H1 (cell line): ENCODE data around the gene ACVR2A. TPM values are rescaled to one million over a fixed set of nuclear protein-coding genes. Genes with fewer than 3 reads are reported as not detected.

Experiments used
- CTCF ChIA-PET: fragments of 300-600 bp; sonication (Branson Sonifier 250); formaldehyde crosslinking; loops from one replicate; lab custom pipeline; 2021; ENCODE audit not compliant: partially characterized antibody; lab: Charles Lee
- POLR2A ChIA-PET: fragments of 300-600 bp; sonication (Branson Sonifier 250); formaldehyde crosslinking; loops from one replicate; lab custom pipeline; 2021; ENCODE audit warnings: inconsistent platforms; ENCODE audit not compliant: partially characterized antibody; lab: Charles Lee
- DNase-seq, 2 experiments: peaks; one replicate each; pipeline versions ENCODE4 v3.0.0 to v3.0.0-alpha.2; 2010 to 2022; ENCODE audit warnings: low spot score in 2 of 2, low read depth in 1 of 2, mixed read lengths in 1 of 2
- FAIRE-seq: peaks from 2 replicates; lab custom pipeline; 2011; peaks lifted over from hg19 to GRCh38; lab: Jason Lieb, UNC
- H2AFZ ChIP-seq: 2 replicates; pipeline ENCODE4 v1.8.1; 2012; ENCODE audit warnings: low read length, inconsistent platforms
- H2AK5ac ChIP-seq: 2 replicates; pipeline ENCODE4 v1.6.1; 2013; ENCODE audit warnings: low read depth, low read length
- H2BK120ac ChIP-seq: replicated peaks from 2 replicates; pipeline ENCODE3; 2013; ENCODE audit warnings: low read depth, low read length, inconsistent platforms
- H2BK12ac ChIP-seq: 2 replicates; pipeline ENCODE4 v1.6.1; 2013; ENCODE audit warnings: low read depth, low read length
- H2BK15ac ChIP-seq: 2 replicates; pipeline ENCODE4 v1.6.1; 2013; ENCODE audit warnings: low read length
- H2BK20ac ChIP-seq: 2 replicates; pipeline ENCODE4 v1.6.1; 2013; ENCODE audit warnings: low read length
- H2BK5ac ChIP-seq: 2 replicates; pipeline ENCODE4 v1.6.1; 2013; ENCODE audit warnings: low read depth, low read length
- H3K14ac ChIP-seq: 2 replicates; pipeline ENCODE4 v1.6.1; 2013; ENCODE audit warnings: inconsistent platforms; ENCODE audit not compliant: insufficient read length
- H3K18ac ChIP-seq: 2 replicates; pipeline ENCODE4 v1.6.1; 2013; ENCODE audit warnings: low read length; ENCODE audit errors: extremely low read depth
- H3K23ac ChIP-seq: 2 replicates; pipeline ENCODE4 v1.6.1; 2013; ENCODE audit warnings: inconsistent platforms; ENCODE audit not compliant: insufficient read length
- H3K23me2 ChIP-seq: 2 replicates; pipeline ENCODE4 v1.6.1; 2013; ENCODE audit warnings: low read depth, low read length
- H3K27ac ChIP-seq: 2 replicates; pipeline ENCODE4 v1.6.1; 2011; ENCODE audit warnings: low read depth, low read length, inconsistent platforms
- H3K27me3 ChIP-seq, 4 experiments: replicated peaks in 1 of 4; 1 replicate in 1 of 4; 2 replicates in 3 of 4; pipeline versions ENCODE4 v1.6.1 to v1.8.1; 2011 to 2013; ENCODE audit warnings: low read length in 3 of 4, mild to moderate bottlenecking in 3 of 4, inconsistent platforms in 2 of 4, mixed read lengths in 2 of 4, moderate library complexity in 1 of 4; ENCODE audit not compliant: control insufficient read depth in 3 of 4, insufficient read depth in 3 of 4; ENCODE audit errors: extremely low read depth in 1 of 4
- H3K36me3 ChIP-seq, 4 experiments: 2 replicates each; pipeline versions ENCODE4 v1.6.1 to v1.8.1; 2011 to 2013; ENCODE audit warnings: mild to moderate bottlenecking in 4 of 4, low read length in 3 of 4, moderate library complexity in 2 of 4, control low read depth in 1 of 4, inconsistent platforms in 1 of 4; ENCODE audit not compliant: insufficient read depth in 4 of 4, control insufficient read depth in 2 of 4
- H3K4ac ChIP-seq: replicated peaks from 2 replicates; pipeline ENCODE3; 2013; ENCODE audit warnings: low read length, low read depth, mixed read lengths, inconsistent platforms; ENCODE audit not compliant: insufficient read length
- H3K4me1 ChIP-seq, 4 experiments: replicated peaks in 1 of 4; 1 replicate in 1 of 4; 2 replicates in 3 of 4; pipeline versions ENCODE4 v1.6.1 to v1.8.1; 2011 to 2013; ENCODE audit warnings: low read length in 3 of 4, inconsistent platforms in 2 of 4, mixed read lengths in 1 of 4; ENCODE audit not compliant: insufficient read depth in 4 of 4, control insufficient read depth in 3 of 4
- H3K4me2 ChIP-seq, 2 experiments: 2 replicates each; pipeline versions ENCODE4 v1.6.1 to v1.8.1; 2011 to 2013; ENCODE audit warnings: low read depth in 2 of 2, low read length in 2 of 2, control low read depth in 1 of 2, inconsistent platforms in 1 of 2, mild to moderate bottlenecking in 1 of 2; ENCODE audit not compliant: insufficient read depth in 1 of 2
- H3K4me3 ChIP-seq, 4 experiments: fragments of 200-600, 300-600 bp in 1 of 4; sonication (generic), shearing (Covaris generic), sonication (Bioruptor Twin) in 1 of 4; 2 replicates each; pipeline versions ENCODE4 v1.5.1 to v1.8.1; 2011 to 2016; ENCODE audit warnings: low read length in 4 of 4, low read depth in 3 of 4, control low read depth in 2 of 4, inconsistent platforms in 2 of 4, mild to moderate bottlenecking in 2 of 4, mixed read lengths in 1 of 4, moderate library complexity in 1 of 4; ENCODE audit not compliant: insufficient read depth in 2 of 4; ENCODE audit errors: extremely low read depth in 1 of 4
- H3K56ac ChIP-seq: replicated peaks from 2 replicates; pipeline ENCODE3; 2013; ENCODE audit warnings: low read depth, mild to moderate bottlenecking, mixed read lengths, low read length, inconsistent platforms; ENCODE audit not compliant: insufficient read length
- H3K79me1 ChIP-seq: 2 replicates; pipeline ENCODE4 v1.6.1; 2013; ENCODE audit warnings: low read depth, low read length, control low read depth
- H3K79me2 ChIP-seq, 2 experiments: 2 replicates each; pipeline versions ENCODE4 v1.6.1 to v1.8.1; 2012 to 2013; ENCODE audit warnings: low read length in 2 of 2, mild to moderate bottlenecking in 2 of 2, inconsistent platforms in 1 of 2; ENCODE audit not compliant: insufficient read depth in 2 of 2, control insufficient read depth in 1 of 2
- H3K9ac ChIP-seq, 4 experiments: replicated peaks in 1 of 4; 1 replicate in 1 of 4; 2 replicates in 3 of 4; pipeline versions ENCODE4 v1.6.1 to v1.8.1; 2011 to 2013; ENCODE audit warnings: low read depth in 3 of 4, low read length in 3 of 4, control low read depth in 2 of 4, mild to moderate bottlenecking in 2 of 4, moderate library complexity in 2 of 4, inconsistent platforms in 1 of 4; ENCODE audit errors: extremely low read depth in 1 of 4
- H3K9me3 ChIP-seq, 2 experiments: 2 replicates each; pipeline versions ENCODE4 v1.6.1 to v1.8.1; 2012 to 2013; ENCODE audit warnings: mild to moderate bottlenecking in 2 of 2, moderate library complexity in 2 of 2, control low read depth in 1 of 2, inconsistent platforms in 1 of 2, low read depth in 1 of 2, low read length in 1 of 2, mixed read lengths in 1 of 2; ENCODE audit not compliant: insufficient read depth in 2 of 2
- H4K20me1 ChIP-seq, 2 experiments: replicated peaks in 1 of 2; 2 replicates each; pipeline versions ENCODE3 to v1.8.1; 2011 to 2013; ENCODE audit warnings: inconsistent platforms in 2 of 2, low read length in 2 of 2, mild to moderate bottlenecking in 1 of 2; ENCODE audit not compliant: insufficient read depth in 2 of 2, control insufficient read depth in 1 of 2
- H4K5ac ChIP-seq: 2 replicates; pipeline ENCODE4 v1.6.1; 2013; ENCODE audit warnings: low read length, low read depth, mixed read lengths, inconsistent platforms; ENCODE audit not compliant: insufficient read length
- H4K8ac ChIP-seq: 2 replicates; pipeline ENCODE4 v1.8.0; 2013; ENCODE audit warnings: mild to moderate bottlenecking, moderate library complexity, low read length, inconsistent platforms; ENCODE audit not compliant: insufficient read depth; ENCODE audit errors: extremely low read depth
- H4K91ac ChIP-seq: replicated peaks from 2 replicates; pipeline ENCODE3; 2013; ENCODE audit warnings: low read length, mixed read lengths, inconsistent platforms; ENCODE audit not compliant: insufficient read length
- ASH2L ChIP-seq: fragments of 200-600, 300-600 bp; sonication (generic); IDR thresholded peaks from one replicate; pipeline ENCODE4 v1.7.1; 2017; ENCODE audit warnings: low read length
- BRCA1 ChIP-seq: IDR thresholded peaks from 2 replicates; pipeline ENCODE4 v1.6.1; 2012; ENCODE audit warnings: low read depth, low read length, improper control_type of control experiment
- EZH2 ChIP-seq: fragments of 200-600 bp; sonication (generic); IDR thresholded peaks from 2 replicates; pipeline ENCODE4 v1.7.1; 2012; ENCODE audit warnings: low read depth, mild to moderate bottlenecking, moderate library complexity, low read length, inconsistent platforms; ENCODE audit not compliant: severe bottlenecking
- HDAC6 ChIP-seq: IDR thresholded peaks from one replicate; pipeline ENCODE4 v1.7.1; 2012; ENCODE audit warnings: low read depth, mild to moderate bottlenecking, inconsistent platforms, low read length, moderate library complexity
- JUND ChIP-seq: IDR thresholded peaks from 2 replicates; pipeline ENCODE4 v1.6.1; 2011; ENCODE audit warnings: mild to moderate bottlenecking, improper control_type of control experiment, low read length
- KDM1A ChIP-seq: fragments of 200-600, 300-600 bp; sonication (generic); IDR thresholded peaks from 2 replicates; pipeline ENCODE4 v1.7.1; 2016; ENCODE audit warnings: mild to moderate bottlenecking, low read length, borderline replicate concordance
- POLR2AphosphoS5 ChIP-seq: IDR thresholded peaks from 2 replicates; pipeline ENCODE4 v1.6.1; 2011; ENCODE audit warnings: low read depth, low read length
- POU5F1 ChIP-seq: IDR thresholded peaks from 2 replicates; pipeline ENCODE4 v1.6.1; 2011; ENCODE audit warnings: low read depth, mild to moderate bottlenecking, low read length, moderate library complexity
- SIX5 ChIP-seq: IDR thresholded peaks from 2 replicates; pipeline ENCODE4 v1.6.1; 2011; ENCODE audit warnings: mild to moderate bottlenecking, low read depth, low read length
- SP1 ChIP-seq: IDR thresholded peaks from 2 replicates; pipeline ENCODE4 v1.6.1; 2011; ENCODE audit warnings: low read depth, low read length
- SP4 ChIP-seq: IDR thresholded peaks from 2 replicates; pipeline ENCODE4 v1.6.1; 2012; ENCODE audit warnings: low read length, inconsistent platforms
- TAF1 ChIP-seq: IDR thresholded peaks from 2 replicates; pipeline ENCODE4 v1.6.1; 2011; ENCODE audit warnings: mild to moderate bottlenecking, low read depth, low read length
- ZNF274 ChIP-seq: IDR thresholded peaks from 2 replicates; pipeline ENCODE4 v1.7.0; 2012; ENCODE audit warnings: low read length, borderline replicate concordance; ENCODE audit errors: extremely low read depth
- WGBS, 2 experiments: shearing (Covaris generic) in 1 of 2; methylation state at CpG; one replicate each; pipeline versions ENCODE4 v1.1.6 to v1.1.7; 2013 to 2015; ENCODE audit warnings: low lambda C conversion rate in 2 of 2, mixed read lengths in 2 of 2, inconsistent platforms in 1 of 2, low coverage in 1 of 2, missing lambda C conversion rate in 1 of 2; ENCODE audit not compliant: insufficient replicate concordance in 2 of 2, insufficient coverage in 1 of 2, insufficient read length in 1 of 2; ENCODE audit errors: extremely low coverage in 1 of 2, missing lambda C conversion rate in 1 of 2; 5-methylcytosine and 5-hydroxymethylcytosine counted together
- polyA plus RNA-seq, 7 experiments: library from polyadenylated mRNA; depleted of rRNA in 3 of 7; stranded (reverse) in 5 of 7; unstranded in 2 of 7; fragments of >200 nt in 5 of 7; fragments of 200-250 nt in 2 of 7; gene quantifications; 1 replicate in 5 of 7; 2 replicates in 1 of 7; 4 replicates in 1 of 7; pipeline versions ENCODE4 v1.2.1 to v1.2.3, GENCODE V29; 2011 to 2013; ENCODE audit warnings: missing spikeins in 2 of 7, mixed read lengths in 2 of 7
- total RNA-seq: library from RNA; stranded (reverse); fragmentation: NEBNext Ultra II Directional; extraction: Animal tissue kit (Norgen Biotek cat#: 25700); gene quantifications from 2 replicates; pipeline ENCODE4 v1.2.1, GENCODE V29; 2021
- TF ChIP-seq, protein P1 (sequence below): IDR thresholded peaks from 2 replicates; pipeline ENCODE4 v1.6.1; 2012; ENCODE audit warnings: low read length, inconsistent platforms

Gene ACVR2A
- total and polyA plus RNA-seq, 2 of the 8 experiments (the other 6 are each of a cell fraction or from before 2014, with no cell fraction given) = 3.4 to 18.1 TPM

DNA sequence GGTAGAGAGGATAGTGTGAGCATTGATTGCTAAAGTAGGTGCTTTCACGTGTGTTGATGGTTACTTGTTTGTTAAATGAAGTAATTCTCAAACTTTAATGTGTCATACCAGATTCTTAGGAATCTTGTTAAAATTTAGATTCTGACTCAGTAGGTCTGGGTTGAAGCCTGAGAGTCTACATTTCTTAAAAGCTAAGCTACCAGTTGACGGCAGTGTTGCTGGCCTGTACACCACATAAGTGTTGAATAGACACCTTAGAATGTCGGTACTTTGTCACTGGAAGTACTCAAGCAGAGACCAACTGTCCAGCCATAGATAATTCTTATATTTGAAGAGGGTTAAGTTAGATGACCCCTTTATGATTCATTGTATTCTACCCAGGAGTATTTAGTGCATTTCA is 79.8 kb downstream of the ACVR2A start:
- H3K14ac ChIP-seq = no peak overlapping the region
- no peak overlapping the region for H2AK5ac ChIP-seq
- 87% methylated on average over 3 of the region's 3 CpGs; no CpG with 5 or more reads in 1 of the 2 experiments for WGBS, 2 experiments
- H2BK20ac ChIP-seq = no peak overlapping the region
- H3K27me3 ChIP-seq = no peaks in the 10 kb centered on the region
- H2BK15ac ChIP-seq = no peak overlapping the region
- no peak overlapping the region for H3K9ac ChIP-seq
- H3K4me3 ChIP-seq = no peak overlapping the region
- no peak overlapping the region for H3K4ac ChIP-seq
- no peak for DNase-seq
- no peaks in the 10 kb centered on the region for H3K23me2 ChIP-seq
- no peak overlapping the region for H3K27ac ChIP-seq
- H2BK5ac ChIP-seq = no peak overlapping the region
- H3K36me3 ChIP-seq = peaks cover 0 to 13% (median 3%) of the 10 kb centered on the region in 4 experiments; a peak in 4 of 8 replicates
- H3K4me1 ChIP-seq = no peaks in the 10 kb centered on the region
- H2BK120ac ChIP-seq = no peak overlapping the region
- no peak overlapping the region for H3K23ac ChIP-seq
- no peak overlapping the region for H3K18ac ChIP-seq
- no peaks in the 10 kb centered on the region for H3K9me3 ChIP-seq
- H3K4me2 ChIP-seq = no peak overlapping the region
- TF ChIP-seq SP4 (no peak), SIX5 (no peak), TAF1 (no peak), BRCA1 (no peak), EZH2 (no peak), KDM1A (no peak), POLR2AphosphoS5 (no peak), POU5F1 (no peak), JUND (no peak), ASH2L (no peak), SP1 (no peak), HDAC6 (no peak), ZNF274 (no peak)
- TF ChIP-seq, protein P1, sequence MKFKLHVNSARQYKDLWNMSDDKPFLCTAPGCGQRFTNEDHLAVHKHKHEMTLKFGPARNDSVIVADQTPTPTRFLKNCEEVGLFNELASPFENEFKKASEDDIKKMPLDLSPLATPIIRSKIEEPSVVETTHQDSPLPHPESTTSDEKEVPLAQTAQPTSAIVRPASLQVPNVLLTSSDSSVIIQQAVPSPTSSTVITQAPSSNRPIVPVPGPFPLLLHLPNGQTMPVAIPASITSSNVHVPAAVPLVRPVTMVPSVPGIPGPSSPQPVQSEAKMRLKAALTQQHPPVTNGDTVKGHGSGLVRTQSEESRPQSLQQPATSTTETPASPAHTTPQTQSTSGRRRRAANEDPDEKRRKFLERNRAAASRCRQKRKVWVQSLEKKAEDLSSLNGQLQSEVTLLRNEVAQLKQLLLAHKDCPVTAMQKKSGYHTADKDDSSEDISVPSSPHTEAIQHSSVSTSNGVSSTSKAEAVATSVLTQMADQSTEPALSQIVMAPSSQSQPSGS = no peak
- no peak overlapping the region for H3K56ac ChIP-seq
- no peak overlapping the region for H4K5ac ChIP-seq
- CTCF ChIA-PET = no interaction called here
- no peaks in the 10 kb centered on the region for H3K79me1 ChIP-seq
- FAIRE-seq = no peak
- no peaks in the 10 kb centered on the region for H4K20me1 ChIP-seq
- H2BK12ac ChIP-seq = no peak overlapping the region
- H4K8ac ChIP-seq = no peak overlapping the region
- no peak overlapping the region for H4K91ac ChIP-seq
- H2AFZ ChIP-seq = no peak overlapping the region
- no peaks in the 10 kb centered on the region for H3K79me2 ChIP-seq
- POLR2A ChIA-PET = no interaction called here
